GM18868 (cell line): ENCODE data around the gene COPB1.
A peak's percentile ranks its signal among the peaks of the same experiment; 100 is the strongest.

Source experiments
- ATAC-seq: cut with Tn5 transposase; IDR thresholded peaks from one replicate; pipeline ENCODE4 v1.9.1; 2021; ENCODE audit warnings: mild to moderate bottlenecking, moderate library complexity; ENCODE audit not compliant: unreplicated experiment

COPB1 gene

DNA sequence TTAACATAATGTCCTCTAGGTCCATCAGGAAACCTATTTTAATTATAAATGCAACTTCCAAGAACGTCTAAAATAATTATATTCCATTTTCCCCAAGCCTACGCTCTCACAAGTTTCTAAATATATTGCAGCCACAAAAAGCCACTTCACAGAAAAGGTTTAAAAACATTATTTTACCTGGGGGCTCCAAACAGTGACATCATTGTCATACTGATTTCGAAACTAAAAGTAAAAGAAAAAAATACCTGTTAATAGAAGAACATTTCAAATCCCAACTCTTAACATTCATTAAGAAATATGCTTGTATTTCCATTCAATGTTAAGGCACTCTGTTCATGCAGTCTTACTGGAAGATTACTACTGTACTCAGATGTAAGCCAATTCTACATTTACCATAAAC, 19.2 kb upstream of the COPB1 start:
- no peak for ATAC-seq

DNA sequence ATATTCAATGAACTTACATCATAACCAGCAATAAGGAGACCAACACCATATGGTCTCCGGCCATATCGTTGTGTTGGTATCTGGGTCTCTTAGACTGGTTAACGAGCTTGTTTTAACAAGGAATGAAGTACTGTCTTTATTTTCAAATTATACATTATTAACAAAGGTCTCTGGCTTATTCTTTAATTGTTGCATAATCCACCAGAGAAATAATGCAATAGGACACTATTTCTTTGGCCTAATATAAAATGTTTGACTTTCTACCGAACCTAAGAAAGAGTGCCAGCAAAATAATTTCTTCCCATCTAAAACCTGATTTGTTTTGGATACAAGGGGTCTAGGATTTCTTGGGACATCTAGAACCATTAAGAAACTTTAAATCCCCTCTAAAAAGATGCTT, 14.2 kb upstream of the COPB1 start:
- no peak for ATAC-seq

DNA sequence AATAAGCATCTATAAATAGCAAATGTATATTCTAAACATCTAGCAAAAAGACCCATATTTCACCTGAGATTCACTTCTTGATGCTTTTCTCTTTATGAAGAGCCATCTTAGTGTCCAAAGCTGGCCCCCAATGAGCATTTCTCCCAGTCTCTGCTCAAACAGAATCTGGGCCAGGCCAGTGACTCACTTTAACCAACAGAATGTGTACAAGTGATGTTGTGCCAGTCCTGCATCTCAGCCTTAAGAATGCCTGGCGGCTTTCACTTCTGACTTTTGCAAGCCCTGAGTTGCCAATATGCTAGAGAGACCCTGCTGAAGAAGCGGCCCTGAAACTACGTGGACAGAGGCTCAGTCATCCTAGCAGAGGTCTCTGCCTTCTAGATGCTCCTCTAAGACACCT, 6.9 kb upstream of the COPB1 start:
- no peak for ATAC-seq

DNA sequence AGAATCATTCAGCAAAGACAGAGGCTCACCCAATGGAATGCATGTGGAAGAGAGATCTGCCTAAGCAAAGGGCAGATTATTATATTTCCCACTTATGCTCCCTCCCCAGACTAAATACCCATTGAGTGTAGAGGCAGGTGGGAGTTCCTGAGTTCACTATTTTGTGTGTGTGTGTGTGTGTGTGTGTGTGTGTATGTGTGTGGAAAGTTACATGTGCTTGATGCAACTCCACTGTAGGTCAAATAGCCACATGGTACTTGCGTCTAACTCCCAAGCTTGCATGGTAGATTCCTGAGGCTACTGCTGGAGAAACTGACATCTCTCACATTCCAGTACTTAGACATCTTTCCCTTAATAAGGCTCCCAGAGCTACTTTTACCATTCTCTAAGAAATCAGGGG, 3.4 kb upstream of the COPB1 start:
- no peak for ATAC-seq

DNA sequence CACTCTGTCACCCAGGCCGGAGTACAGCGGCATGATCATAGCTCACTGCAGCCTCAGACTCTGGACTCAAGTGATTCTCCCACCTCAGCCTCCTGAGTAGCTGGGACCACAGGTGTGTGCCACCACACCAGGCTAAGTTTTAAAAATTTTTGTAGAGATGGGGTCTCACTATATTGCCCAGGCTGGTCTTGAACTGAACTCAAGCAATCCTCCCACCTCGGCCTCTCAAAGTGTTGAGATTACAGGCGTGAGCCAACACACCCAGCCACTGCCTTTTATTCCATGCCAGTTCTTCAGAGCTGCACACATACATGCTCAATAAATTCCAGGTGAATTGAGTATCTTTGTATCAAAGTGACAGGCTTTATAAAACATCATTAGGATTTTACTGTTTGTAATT, 2.4 kb upstream of the COPB1 start:
- ATAC-seq = no peak

DNA sequence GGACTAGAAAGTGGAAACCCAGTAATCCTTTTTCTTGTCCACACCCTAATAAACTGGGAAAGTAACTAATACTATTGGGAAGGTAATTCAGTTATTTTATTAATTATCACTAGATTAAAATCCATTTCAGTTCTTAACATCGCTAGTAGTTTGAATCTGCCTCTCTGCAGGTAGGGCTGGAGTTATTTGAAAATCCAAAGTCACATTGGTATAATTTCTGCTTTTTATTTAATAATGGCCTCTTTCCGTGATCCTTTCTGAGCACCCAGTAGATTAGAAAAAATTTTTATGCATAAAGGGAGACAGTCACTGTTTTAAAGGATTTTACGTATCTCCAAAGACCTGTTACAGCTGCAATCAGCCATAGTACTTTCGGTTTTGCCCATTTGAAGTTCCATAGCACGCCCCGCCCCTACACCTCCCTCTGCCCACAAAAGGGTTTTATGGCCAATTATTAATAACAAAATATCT, 605 bp upstream of the COPB1 start:
- peak; percentile 64 for ATAC-seq

DNA sequence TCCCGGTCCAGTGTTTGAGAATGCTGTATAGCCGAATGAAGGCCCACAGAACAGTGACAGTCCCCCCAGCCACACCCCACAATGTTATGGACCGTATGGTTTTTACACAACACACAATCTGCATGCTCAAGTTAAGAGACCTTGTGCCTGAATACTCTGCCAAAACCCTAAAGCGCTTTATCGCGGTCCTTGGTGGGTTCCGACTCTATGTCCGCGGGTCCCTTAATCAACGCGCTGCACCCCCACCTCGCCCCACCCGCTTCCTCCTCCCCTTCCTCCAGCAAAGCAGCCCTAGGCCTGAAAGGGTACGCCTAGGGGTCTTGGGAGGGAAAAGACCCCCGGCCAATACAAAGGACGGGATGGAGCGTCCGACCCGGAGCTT, 442 bp downstream of the COPB1 start:
- ATAC-seq = peak; percentile 15

DNA sequence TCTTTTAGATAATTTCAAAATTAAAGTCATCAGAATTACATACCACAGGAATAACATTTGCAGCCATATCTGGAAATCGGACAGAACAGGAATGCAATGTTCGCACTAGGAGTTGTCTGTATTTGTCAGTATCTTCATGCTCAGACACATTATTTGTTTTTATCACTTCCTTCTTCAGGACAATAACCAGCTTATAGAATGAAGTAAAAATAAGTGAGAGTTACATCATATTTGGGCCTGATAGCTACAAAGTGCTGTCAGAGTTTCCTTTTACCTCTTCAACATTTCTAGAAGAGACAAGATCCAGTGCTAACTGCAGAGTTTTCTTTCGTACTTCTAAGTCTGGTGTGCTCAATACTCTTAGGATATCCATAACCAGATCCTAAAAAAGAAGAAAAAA, 18.9 kb downstream of the COPB1 start:
- no peak for ATAC-seq

DNA sequence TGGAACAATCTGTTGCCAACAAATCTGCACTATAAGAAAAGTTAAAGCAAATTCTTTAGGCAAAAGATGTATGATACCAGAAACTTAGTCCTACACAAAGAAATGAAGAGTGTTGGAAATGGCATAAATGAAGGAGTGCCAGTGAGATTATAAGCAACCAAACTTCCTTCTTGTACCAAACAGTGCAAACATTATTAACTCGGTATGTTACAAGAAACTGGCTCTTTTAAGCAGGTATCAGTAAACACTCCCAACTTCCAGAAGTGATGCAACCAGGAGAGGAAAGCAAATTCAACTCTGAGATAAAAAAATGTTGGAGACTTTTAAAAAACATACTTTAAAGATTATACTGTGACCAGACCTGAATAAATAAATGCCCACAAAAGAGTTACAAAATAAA, 28.5 kb downstream of the COPB1 start:
- ATAC-seq = no peak

DNA sequence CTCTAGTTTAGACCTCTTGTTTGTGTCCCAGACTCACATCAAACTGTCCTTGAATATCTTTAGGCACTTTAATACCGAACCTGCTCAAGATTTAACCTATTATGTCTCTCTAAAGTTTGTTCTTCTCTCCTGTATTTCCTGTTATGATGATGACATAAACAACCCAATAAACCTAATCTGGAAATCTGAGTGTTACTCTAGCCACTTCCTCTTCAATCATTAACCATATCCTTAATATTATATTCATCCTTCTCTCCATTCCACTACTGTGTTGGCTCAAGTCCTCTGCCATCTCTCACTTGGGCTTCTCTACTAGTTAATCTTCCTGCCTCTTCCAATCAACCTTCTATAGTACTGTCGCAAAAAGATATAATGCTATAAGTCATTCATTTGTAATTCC, 36.0 kb downstream of the COPB1 start:
- ATAC-seq = no peak

DNA sequence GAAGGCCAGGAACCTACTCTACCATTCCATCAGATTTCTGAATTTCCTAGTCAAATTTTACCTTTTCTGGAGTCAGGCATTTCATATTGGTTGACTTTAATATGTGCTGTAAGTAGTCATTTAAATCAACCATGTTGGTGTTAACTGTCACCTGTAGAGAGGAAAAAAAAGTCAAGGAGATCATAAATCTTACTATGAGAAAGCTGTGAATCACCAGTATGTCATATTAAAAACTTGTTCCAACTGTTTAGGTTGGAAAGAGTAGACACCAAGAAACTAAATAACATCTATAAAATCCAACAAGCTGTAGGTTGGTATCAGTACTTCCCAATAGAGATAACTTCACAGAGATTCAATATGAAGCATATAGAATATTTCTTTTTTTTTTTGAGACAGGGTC, 39.5 kb downstream of the COPB1 start:
- no peak for ATAC-seq

DNA sequence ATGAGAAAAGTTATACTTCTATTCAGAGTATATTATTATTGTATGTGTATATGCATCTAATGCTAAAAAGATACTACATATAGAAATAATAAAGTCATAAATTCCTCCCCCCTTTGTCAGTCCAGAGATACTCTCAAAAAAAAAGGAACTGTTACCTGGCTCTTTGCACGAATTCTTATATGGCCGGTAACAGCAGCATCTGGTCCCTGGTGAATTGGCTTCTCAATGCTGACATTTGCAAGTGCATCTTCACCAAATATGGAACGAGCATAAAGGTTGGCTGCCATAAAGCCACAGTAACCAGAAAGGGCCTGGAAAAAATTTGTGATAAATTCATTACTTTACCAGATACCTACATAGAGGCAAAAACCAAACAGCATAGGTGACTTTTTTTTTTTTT, 41.2 kb downstream of the COPB1 start:
- ATAC-seq = no peak

DNA sequence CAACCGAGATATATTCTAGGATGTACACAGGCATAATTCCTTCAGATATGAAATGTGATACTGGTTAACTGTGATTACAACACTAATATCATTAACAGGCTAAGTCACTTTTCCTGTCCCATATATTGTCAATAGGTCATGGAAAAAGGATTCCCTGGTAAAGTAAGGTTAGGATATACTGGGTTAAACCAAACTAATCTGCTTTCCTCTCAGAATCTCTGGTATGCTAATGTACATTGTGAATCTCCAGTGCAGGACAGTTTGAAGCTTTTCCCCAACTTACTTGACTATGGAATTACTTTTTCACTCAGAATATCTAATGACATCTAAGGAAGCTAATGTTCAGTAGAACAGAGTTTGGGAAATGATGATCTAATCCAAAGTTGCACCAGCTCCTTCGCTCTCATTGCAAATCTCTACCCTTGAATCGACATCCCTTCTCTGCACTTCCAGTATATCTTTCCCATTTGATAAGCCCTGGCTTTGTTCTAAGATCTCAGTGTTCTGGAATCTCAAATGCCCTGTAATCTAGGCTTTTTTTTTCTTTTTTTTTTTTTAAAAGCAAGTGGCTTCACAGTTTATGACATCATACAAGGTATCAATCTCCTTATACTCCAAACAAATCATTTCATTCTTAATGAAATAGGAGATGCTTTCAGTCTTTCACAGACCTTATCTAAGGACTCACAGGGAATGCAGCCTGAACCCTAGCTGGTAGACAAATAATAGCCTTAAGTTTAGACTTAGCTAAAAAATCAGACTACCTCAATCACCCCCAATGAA, 43.8 kb downstream of the COPB1 start:
- no peak for ATAC-seq

DNA sequence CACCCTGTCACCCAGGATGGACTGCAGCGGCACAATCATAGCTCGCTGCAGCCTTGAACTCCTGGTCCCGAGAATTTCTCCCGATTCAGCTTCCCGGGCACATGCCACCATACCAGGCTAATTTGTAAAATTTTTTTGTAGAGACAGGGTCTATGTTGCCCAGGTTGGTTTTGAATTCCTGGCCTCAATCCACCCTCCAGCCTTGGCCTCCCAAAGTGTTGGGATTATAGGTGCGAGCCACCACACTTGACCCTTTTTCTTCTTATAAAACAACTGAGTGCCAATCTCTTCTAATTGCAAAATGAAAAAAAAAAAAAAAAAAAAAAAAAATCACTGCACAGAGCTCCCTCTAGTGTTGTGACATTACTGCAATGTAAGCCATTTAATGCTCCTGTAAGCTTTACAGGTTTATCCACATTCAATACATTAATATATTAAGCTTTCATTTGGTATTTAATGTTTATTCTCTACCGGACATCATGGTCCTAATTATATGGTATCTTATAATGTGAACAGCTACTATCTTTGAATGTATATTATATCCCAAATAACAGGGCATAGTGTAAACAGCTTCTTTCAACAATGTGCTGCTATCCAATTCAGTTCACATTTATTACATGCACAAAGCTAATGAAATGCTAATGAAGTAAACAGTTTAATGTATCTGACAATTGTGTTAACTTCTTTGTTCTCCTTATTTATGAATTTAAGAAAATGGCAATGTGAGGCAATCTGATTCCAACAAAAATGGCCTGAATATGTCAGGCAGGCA, 44.6 kb downstream of the COPB1 start:
- no peak for ATAC-seq

DNA sequence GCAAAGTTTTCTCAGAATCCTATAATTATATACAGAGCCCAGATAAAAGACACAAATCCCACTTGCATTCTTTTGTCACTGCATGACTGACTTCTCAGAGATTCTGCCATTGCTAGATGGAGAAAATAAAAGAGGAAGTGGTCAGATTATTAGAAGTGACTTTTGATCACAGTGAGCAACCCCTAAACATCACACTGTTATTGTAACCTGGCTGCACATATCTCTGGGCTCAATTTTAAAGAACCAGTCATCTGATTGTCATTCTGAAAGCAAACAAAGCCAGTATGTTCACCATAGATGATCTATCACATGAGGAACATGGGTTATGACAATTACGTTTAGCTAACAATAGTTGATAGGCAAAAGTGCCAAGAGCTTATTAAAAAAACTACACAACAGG, 47.8 kb downstream of the COPB1 start:
- ATAC-seq = peak; percentile 65

DNA sequence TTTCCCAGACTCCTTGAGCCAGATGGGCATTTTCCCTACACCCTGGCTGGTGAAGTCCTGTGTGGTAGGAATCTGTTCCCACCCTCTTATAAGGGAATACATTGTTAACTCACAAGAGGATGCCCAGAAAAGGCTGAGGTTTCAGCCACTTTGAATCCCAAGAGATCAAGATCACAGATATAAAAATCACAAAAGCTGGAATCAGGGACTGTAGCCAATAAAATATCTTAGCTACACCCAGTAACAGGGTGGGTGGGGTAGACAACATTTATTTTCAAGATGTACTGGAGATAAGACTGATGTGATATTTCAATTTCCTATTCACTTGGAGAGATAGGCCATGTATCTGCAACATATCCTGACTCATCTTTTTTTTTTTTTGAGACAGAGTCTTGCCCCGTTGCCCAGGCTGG, 50.3 kb downstream of the COPB1 start:
- ATAC-seq = no peak

DNA sequence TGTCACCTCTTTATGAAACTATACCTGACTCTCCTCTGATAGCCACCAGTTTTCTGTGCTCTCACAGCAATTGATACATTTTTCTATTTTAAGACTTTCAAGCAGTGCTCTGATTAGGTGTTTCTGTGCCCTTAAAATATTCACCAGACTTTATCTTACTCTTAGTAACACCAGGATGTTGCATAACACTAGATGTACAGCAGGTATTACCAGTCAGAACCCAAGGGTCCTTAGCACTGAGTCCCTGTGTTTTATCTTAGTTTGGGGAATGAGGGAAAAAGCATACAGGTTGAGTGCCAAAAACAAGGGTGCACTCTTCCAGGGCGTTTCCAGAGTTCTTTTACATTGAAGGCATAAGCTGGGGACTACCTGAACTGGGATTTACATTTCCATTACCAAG, 51.4 kb downstream of the COPB1 start:
- ATAC-seq = no peak

DNA sequence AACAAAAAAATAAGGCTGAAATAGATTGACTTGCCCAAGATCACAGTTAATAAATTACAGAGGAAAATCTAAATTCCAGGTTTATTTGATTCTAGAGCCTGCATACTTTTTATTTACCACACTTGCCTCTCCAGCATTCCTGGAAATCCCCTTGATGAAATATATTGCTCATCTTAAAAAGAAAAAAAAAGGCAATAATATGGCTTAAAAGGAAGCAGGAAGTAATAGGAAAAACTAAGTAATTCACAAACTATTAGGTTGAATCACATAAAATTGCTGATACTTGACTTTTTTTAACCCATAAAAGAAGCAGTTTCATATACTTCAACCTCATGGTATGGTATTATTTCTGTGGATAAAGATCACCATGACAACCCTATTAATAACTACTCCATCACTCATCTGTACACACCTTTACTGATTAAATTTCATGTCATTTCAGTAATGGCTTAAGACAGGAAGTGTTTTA, 52.9 kb downstream of the COPB1 start:
- no peak for ATAC-seq

DNA sequence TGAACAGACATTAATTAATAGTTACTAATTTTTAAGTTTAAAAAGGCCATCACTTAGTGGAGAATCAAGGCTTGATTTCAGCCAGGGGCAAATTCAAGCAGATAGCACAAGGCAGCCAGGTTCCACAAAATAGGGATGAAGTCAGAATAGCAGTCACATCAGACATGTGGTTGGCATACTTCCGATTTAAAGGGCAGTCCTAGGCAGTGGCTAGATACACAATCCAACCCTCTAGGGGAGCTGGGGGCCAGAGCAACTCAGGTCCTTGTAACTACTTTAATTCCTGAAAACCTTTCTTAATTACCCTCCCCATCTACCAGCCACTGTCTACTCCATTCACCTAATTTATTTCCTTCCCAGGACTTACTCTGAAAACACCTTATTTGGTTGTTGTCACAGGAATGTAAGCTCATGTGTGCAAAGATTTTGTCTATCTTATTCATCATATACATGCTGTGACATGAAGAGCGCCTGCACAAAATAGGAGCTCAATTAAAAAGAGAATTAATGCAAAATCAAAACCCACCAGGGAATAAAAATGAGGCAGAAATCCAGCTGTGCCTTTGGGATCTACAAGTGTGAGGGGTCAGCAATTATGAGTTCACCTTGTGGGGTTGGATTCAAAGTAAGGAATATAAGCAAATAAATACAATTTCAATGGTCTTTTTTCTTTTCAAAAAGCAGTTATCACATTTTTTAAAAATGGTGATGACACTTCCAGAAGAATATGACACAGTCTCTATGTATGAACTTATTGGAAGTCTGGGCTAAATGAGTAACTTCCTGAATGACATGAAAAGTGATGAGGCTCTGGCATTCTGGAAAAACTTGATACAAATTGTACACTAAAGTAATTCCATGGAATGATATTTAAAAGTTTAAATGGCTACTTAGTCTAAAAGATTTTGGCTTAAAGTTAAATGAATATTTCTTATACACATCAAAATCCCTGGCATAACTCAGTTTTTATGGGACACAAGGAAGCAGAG, 53.8 kb downstream of the COPB1 start:
- no peak for ATAC-seq

DNA sequence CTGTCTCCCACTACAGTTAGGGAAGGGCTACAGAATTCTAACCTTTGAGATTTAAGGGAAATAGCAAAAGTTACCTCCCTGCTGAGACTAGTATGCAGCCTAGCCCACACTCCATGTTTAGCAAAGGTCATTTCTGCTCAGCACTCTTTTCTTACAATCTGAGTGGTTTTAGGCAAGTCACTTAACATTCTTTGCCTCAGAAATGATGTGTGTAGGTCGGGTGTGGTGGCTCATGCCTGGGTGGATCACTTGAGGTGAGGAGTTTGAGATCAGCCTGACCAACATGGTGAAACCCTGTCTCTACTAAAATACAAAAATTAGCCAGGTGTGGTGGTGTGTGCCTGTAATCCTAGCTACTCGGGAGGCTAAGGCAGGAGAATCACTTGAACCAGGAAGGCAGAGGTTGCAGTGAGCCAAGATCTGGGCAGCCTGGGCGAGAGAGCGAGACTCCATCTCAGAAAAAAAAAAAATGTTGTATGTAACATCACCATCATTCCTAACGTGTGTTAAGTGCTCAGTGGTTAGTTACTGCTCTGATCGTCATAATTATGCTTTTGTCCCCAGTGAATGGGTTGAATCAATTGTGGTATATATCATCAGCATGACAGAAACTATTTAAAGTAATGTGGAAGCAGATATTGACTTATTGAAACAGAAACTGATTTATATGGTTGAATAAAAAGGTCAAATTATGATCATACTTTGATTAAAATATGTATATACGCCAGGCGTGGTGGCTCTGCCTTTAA, 55.0 kb downstream of the COPB1 start:
- ATAC-seq = no peak
